B cell (primary cell): ENCODE results near the gene LDB1. TPM values are rescaled to one million over a fixed set of nuclear protein-coding genes. Genes with fewer than 3 reads are reported as not detected.

Source experiments
- ATAC-seq: fragments of 200-7000 bp; cut with Tn5 transposase; one replicate; pipeline ENCODE4 v1.10.0; 2021; ENCODE audit warnings: low read depth, mild to moderate bottlenecking, moderate number of reproducible peaks, moderate library complexity
- CTCF ChIA-PET: fragments of 350-600 bp; sonication (Branson Sonifier 250); formaldehyde crosslinking; loops from one replicate; lab custom pipeline; 2021; ENCODE audit warnings: antibody characterized with exemption, inconsistent platforms; lab: Charles Lee
- POLR2A ChIA-PET: fragments of 350-600 bp; sonication (Branson Sonifier 250); formaldehyde crosslinking; loops from one replicate; lab custom pipeline; 2021; ENCODE audit warnings: antibody characterized with exemption; lab: Charles Lee
- DNase-seq: peaks from one replicate; pipeline ENCODE4 v3.0.0; 2013
- H2AFZ ChIP-seq: 2 replicates; pipeline ENCODE4 v1.6.1; 2012; ENCODE audit warnings: mild to moderate bottlenecking, low read depth, low read length; ENCODE audit not compliant: insufficient read depth, poor library complexity, severe bottlenecking
- H3K27ac ChIP-seq, 2 donors: 1 replicate in 1 of 2; 2 replicates in 1 of 2; pipeline ENCODE4 v1.5.1; 2012 to 2013; ENCODE audit warnings: low read length in 2 of 2, mild to moderate bottlenecking in 2 of 2, moderate library complexity in 1 of 2
- H3K27me3 ChIP-seq, 4 experiments: fragments of 200-600 bp in 1 of 4; sonication (generic) in 1 of 4; replicated peaks in 1 of 4; 1 replicate in 2 of 4; 2 replicates in 2 of 4; pipeline versions ENCODE4 v1.6.1 to v1.7.0; 2013 to 2016; ENCODE audit warnings: low read length in 3 of 4, mild to moderate bottlenecking in 2 of 4, mixed read lengths in 1 of 4, moderate library complexity in 1 of 4; ENCODE audit not compliant: insufficient read depth in 4 of 4, control insufficient read depth in 3 of 4; ENCODE audit errors: control extremely low read depth in 1 of 4
- H3K36me3 ChIP-seq, 2 experiments: replicated peaks in 1 of 2; 1 replicate in 1 of 2; 2 replicates in 1 of 2; pipeline versions ENCODE4 v1.6.1 to v1.7.1; 2013; ENCODE audit warnings: low read length in 1 of 2; ENCODE audit not compliant: insufficient read depth in 2 of 2, control insufficient read depth in 1 of 2; ENCODE audit errors: control extremely low read depth in 1 of 2, extremely low read depth in 1 of 2
- H3K4me1 ChIP-seq, 2 donors: fragments of 200-600 bp in 1 of 2; sonication (generic) in 1 of 2; 1 replicate in 1 of 2; 2 replicates in 1 of 2; pipeline versions ENCODE4 v1.5.1 to v1.6.1; 2013 to 2017; ENCODE audit warnings: low read length in 2 of 2; ENCODE audit not compliant: control insufficient read depth in 2 of 2, insufficient read depth in 2 of 2
- H3K4me2 ChIP-seq: replicated peaks from 2 replicates; pipeline ENCODE3; 2012; ENCODE audit warnings: mild to moderate bottlenecking, low read depth, low read length; ENCODE audit not compliant: poor library complexity, severe bottlenecking
- H3K4me3 ChIP-seq, 5 experiments: fragments of 200-600 bp in 1 of 5; sonication (generic) in 1 of 5; 1 replicate in 3 of 5; 2 replicates in 2 of 5; pipeline versions ENCODE4 v1.5.1 to v1.7.0; 2011 to 2016; ENCODE audit warnings: low read length in 4 of 5, mild to moderate bottlenecking in 4 of 5, low read depth in 2 of 5, control low read depth in 1 of 5, moderate library complexity in 1 of 5; ENCODE audit not compliant: insufficient read depth in 1 of 5; ENCODE audit errors: control extremely low read depth in 1 of 5, extremely low read depth in 1 of 5
- H3K79me2 ChIP-seq: fragments of 200-600 bp; sonication (generic); one replicate; pipeline ENCODE4 v1.6.0; 2016; ENCODE audit warnings: low read length; ENCODE audit not compliant: control insufficient read depth, insufficient read depth
- H3K9ac ChIP-seq: fragments of 200-600 bp; sonication (generic); 2 replicates; pipeline ENCODE4 v1.6.1; 2017; ENCODE audit warnings: mild to moderate bottlenecking, low read length, moderate library complexity
- H3K9me3 ChIP-seq, 3 donors: one replicate each; pipeline versions ENCODE4 v1.6.1 to v1.7.1; 2013; ENCODE audit warnings: low read length in 2 of 3; ENCODE audit not compliant: control insufficient read depth in 2 of 3, insufficient read depth in 1 of 3; ENCODE audit errors: control extremely low read depth in 1 of 3
- H4K20me1 ChIP-seq: 2 replicates; pipeline ENCODE4 v1.6.0; 2012; ENCODE audit warnings: mild to moderate bottlenecking, low read length; ENCODE audit not compliant: insufficient read depth, control insufficient read depth, poor library complexity, severe bottlenecking
- H3K27ac Mint-ChIP-seq: one replicate; pipeline ENCODE4 v1.8.0; 2021; ENCODE audit warnings: mixed read lengths
- H3K27me3 Mint-ChIP-seq: one replicate; pipeline ENCODE4 v1.8.0; 2021; ENCODE audit warnings: mixed read lengths
- H3K4me1 Mint-ChIP-seq: one replicate; pipeline ENCODE4 v1.8.0; 2021; ENCODE audit warnings: mixed read lengths
- H3K4me3 Mint-ChIP-seq: one replicate; pipeline ENCODE4 v1.8.0; 2021; ENCODE audit warnings: mixed read lengths
- H3K9me3 Mint-ChIP-seq: one replicate; pipeline ENCODE4 v1.8.0; 2022; ENCODE audit warnings: mixed read lengths; ENCODE audit not compliant: insufficient read depth
- CTCF ChIP-seq: fragments of 200-600 bp; IDR thresholded peaks from one replicate; pipeline ENCODE4 v1.8.0; 2022; ENCODE audit warnings: antibody characterized with exemption, mild to moderate bottlenecking
- EZH2 ChIP-seq: IDR thresholded peaks from 2 replicates; pipeline ENCODE4 v1.6.1; 2012; ENCODE audit warnings: borderline replicate concordance, low read depth, mild to moderate bottlenecking, moderate library complexity, low read length; ENCODE audit not compliant: insufficient read depth, poor library complexity, severe bottlenecking
- WGBS: methylation state at CpG from one replicate; pipeline ENCODE4 v1.1.5; 2013; ENCODE audit warnings: missing lambda C conversion rate; ENCODE audit not compliant: insufficient coverage; 5-methylcytosine and 5-hydroxymethylcytosine counted together
- intact Hi-C: fragments of 100-400 bp; cut with micrococcal nuclease; formaldehyde crosslinking; loops from one replicate; pipeline ENCODE4 v1.10.0; 2022
- polyA plus RNA-seq: library from polyadenylated mRNA; depleted of rRNA; stranded (reverse); fragments of >200 nt; gene quantifications from 2 replicates; pipeline ENCODE4 v1.2.3, GENCODE V29; 2012
- total RNA-seq, 2 donors: library from RNA; stranded (reverse); fragments of 120-200 nt in 1 of 2; gene quantifications; 1 replicate in 1 of 2; 2 replicates in 1 of 2; pipeline versions ENCODE4 v1.2.3 to v1.2.4, GENCODE V29; 2013 to 2022

Gene LDB1
- total and polyA plus RNA-seq, 2 donors (not counting 1 experiment from before 2014, with no cell fraction given): 114 to 139 TPM

DNA sequence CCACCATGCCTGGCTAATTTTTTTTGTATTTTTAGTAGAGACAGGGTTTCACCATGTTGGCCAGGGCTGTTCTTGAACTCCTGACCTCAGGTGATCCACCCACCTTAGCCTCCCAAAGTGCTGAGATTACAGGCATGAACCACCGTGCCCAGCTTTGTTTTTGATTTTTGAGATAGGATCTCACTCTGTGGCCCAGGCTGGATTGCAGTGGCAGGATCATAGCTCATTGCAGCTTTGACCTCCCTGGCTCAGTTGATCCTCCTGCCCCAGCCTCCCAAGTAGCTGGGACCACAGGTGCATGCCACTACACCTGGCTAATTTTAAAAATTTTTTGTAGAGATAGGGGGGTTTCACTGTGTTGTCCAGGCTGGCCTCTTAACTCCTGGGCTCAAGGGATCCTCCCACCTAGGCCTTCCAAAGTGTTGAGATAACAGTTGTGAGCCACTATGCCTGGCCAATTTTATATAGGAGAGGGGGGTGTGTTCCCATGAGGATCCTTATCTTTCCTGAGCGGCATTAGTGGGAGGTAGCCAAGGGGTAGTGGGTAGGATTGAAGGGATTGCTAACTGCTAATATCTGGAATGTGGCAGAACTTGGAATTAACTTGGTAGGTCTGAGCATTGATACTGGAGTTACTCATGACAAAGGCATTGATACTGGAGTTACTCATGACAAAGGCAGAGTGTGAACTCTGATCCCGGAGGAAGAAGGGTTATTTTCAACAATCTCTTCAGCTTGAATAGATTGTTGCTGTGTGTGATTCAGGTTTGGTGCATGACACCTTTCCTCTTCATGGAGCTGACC is 31.0 kb upstream of the LDB1 start:
- TF ChIP-seq CTCF (no peak), EZH2 (no peak)
- Histone ChIP-seq H3K4me3 (peak overlapping the region in 4 of 5 experiments; percentile 45 to 99 (median 56)), H3K79me2 (peaks cover 40% of the 10 kb centered on the region), H3K9ac (peak overlapping the region; percentile 66), H3K4me2 (peak overlapping the region; percentile 95), H2AFZ (peak overlapping the region; percentile 65), H4K20me1 (peaks cover 25% of the 10 kb centered on the region), H3K36me3 (peaks cover 0 to 43% of the 10 kb centered on the region in 2 experiments), H3K4me1 (peaks cover 15 to 24% of the 10 kb centered on the region in 2 donors), H3K27me3 (no peaks in the 10 kb centered on the region), H3K27ac (peak overlapping the region; percentile 85 to 93), H3K9me3 (peaks cover 0 to 5% (median 0%) of the 10 kb centered on the region in 3 donors)
- ChIA-PET CTCF (interaction anchor here (0.6 to 1.4 kb wide), 5 partner anchors 17 to 272 kb away, joined by 3 to 5 read pairs (median 3); partner anchors contain the start of gene PPRC1), POLR2A (interaction anchor here (0.6 to 1.3 kb wide), 3 partner anchors 31 to 493 kb away, joined by 3 to 6 read pairs (median 3); partner anchors contain the start of genes LDB1, NPM3 and TRIM8)
- intact Hi-C loops: loop anchor here (5.0 kb wide), 1 partner anchor 561 kb away; the partner anchor contains the start of genes ARL3 and SFXN2
- 96% methylated on average over 2 of the region's 3 CpGs for WGBS
- ATAC-seq: no peak
- H3K9me3 Mint-ChIP-seq: no peaks in the 10 kb centered on the region
- H3K27me3 Mint-ChIP-seq: no peaks in the 10 kb centered on the region
- H3K27ac Mint-ChIP-seq: peak overlapping the region; percentile 95
- peaks cover 32% of the 10 kb centered on the region for H3K4me1 Mint-ChIP-seq
- H3K4me3 Mint-ChIP-seq: peak overlapping the region; percentile 95
- no peak for DNase-seq

- Histone ChIP-seq H3K36me3 (peaks cover 0 to 54% of the 10 kb centered on the region in 2 experiments), H3K4me2 (no peak overlapping the region), H3K4me3 (no peak overlapping the region), H3K4me1 (peaks cover 12 to 17% of the 10 kb centered on the region in 2 donors), H4K20me1 (peaks cover 5% of the 10 kb centered on the region), H3K79me2 (peaks cover 11% of the 10 kb centered on the region), H3K9me3 (peaks cover 0 to 5% (median 0%) of the 10 kb centered on the region in 3 donors), H3K9ac (no peak overlapping the region), H3K27me3 (no peaks in the 10 kb centered on the region), H2AFZ (no peak overlapping the region), H3K27ac (no peak overlapping the region)
- Mint-ChIP-seq H3K9me3 (no peaks in the 10 kb centered on the region), H3K4me3 (no peak overlapping the region), H3K4me1 (peaks cover 23% of the 10 kb centered on the region), H3K27me3 (no peaks in the 10 kb centered on the region), H3K27ac (no peak overlapping the region)
- ATAC-seq (no peak), DNase-seq (no peak)
- intact Hi-C loops: no loop called here
- WGBS: 97% methylated on average over 6 of the region's 13 CpGs
- CTCF ChIA-PET: no interaction called here
- no peak for TF ChIP-seq EZH2
- no peak for TF ChIP-seq CTCF
- POLR2A ChIA-PET: no interaction called here
Measured at GRCh38 chr10:102148275-102148674, 28.1 kb upstream of the LDB1 start.
